Activated CD4-positive, alpha-beta T cell treated with anti-CD3 and anti-CD28 coated beads for 1 hour (primary cell): ENCODE measurements around the gene CELF2.
"Not testable (repeated sequence)": the region's sequence is repeated elsewhere in the genome, so short reads cannot be mapped to it uniquely, and the experiment has no call there.

Experiments
- DNase-seq: peaks from one replicate; pipeline ENCODE4 v3.0.0-alpha.2; 2020

Gene CELF2

DNA sequence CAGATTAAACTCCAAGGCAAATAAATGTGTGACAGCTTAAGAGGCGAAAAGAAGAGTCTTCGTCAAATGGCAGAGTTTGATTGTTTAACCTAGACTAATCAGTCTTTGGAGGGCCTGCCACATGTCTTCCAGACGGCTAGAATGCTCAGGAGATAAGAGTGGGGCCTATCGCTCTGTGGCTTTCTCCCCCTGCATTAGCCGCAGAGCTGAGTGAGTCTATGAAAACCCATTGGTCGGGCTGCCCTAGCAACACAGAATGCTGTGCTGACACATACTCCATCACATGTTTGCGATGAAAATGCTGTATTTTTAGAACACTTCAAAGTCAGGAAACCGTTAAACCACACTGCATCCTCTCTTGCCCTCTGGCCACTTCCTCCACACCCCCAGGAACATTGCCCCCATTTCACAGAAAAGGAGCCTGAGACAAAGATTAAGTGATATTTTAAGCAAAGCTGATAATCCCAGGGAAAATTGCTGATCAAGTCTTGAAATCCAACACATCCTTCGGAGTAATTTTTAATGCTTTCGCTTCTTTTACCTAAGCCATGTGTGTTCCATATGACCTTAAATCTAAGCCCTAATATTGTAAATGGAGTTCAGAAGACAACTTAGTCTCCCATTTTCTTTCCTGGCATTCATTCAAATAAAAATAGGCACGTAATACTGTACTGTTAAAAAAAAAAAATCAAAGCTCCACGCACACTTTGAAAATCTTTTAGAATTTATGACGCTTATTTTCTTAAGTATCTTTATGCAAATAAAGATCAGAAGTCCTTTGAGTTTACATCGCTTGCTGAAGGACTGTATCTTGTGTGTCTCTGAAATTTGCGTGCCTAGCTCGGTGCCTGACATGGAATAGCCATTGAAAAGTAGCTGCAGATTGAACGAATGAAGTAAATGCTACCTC lies 161.2 kb downstream of the CELF2 start:
- peak; percentile 75 for DNase-seq

DNA sequence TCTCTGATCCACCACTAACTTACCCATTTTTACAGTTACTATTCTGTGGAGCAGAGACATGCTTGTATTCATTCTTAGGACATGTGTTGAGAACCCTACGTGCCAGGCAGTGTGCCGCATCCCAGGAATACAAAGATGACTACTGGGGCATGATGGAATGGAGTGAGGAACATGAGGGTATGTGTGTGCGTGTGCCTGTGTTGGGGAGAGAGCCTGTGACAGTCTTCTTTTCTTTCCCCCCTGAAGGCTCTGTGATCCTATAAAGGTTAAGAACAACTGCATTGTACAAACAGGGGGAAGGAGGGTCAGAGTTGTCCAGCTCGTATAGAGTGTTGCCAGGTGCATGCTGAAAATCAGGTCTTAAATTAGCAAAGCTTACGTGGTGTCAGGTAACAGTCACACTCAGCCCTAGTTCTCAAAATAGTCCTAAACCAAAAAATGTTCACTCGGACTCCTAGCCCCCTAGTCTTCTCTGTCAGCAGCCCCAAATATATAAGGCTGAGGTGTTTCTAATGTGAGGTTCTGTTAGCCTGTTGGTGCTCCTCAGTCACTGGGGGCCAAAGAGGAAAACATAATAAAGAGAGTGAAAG lies 161.9 kb downstream of the CELF2 start:
- DNase-seq = no peak

GRCh38 chr10:11180228-11180627 lies 162.6 kb downstream of the CELF2 start:
- peak; percentile 35 for DNase-seq

DNA sequence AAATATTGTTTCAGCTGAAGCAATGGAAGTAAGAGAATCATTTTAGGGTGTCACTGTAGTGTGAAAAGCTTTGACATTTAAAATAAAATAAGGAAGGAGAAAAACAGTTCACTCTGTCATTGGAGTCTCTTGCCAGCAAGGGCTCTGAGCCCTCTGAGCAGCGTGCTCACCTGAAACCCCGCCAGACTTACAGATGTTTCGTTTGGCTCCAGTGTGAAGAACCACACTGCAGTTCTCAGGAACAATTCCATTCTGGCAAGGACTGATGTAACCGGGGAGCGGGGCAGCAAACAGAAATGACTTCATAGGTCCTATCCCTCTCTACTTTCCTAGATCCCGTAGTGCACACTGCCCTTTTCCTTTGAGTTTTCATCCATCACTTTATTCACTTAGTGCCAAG lies 164.3 kb downstream of the CELF2 start:
- DNase-seq = no peak

DNA sequence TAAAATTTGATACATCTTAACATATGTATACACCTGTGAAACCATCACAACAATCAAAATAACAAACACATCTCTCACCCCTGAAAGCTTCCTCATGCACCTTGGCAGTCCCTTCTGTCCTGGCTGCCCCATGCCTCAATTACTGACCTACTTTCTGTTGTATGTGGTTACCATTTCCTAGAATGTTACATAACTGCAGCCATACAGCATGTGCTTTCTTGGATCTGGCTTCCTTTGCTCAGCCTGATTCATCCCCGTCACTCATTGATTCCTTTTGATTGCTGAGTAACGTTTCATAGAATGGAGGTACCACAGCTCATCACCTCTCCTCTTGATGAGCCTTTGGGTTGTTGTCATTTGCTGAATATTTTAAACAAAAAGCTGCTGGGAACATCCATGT lies 165.3 kb downstream of the CELF2 start:
- no peak for DNase-seq

DNA sequence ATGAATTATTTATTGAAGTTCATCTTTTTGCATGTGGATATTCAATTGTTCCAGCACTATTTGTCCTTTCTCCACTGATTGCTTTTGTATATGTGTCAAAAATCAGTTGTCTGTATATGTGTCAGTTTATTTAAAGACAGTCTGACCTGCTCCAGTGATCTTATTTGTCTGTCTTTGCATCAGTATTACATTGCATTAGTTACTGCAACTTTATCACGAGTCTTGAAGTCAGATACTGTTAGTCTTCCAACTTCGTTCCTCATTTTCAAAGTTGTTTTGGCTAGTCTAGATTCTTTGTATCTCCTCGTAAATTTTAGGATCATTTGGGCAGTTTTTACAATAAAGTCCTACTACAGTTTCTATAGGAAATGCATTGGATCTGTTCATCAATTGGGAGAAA lies 166.4 kb downstream of the CELF2 start:
- no peak for DNase-seq

GRCh38 chr10:11185128-11185665 lies 167.5 kb downstream of the CELF2 start:
- not testable (repeated sequence) for DNase-seq

DNA sequence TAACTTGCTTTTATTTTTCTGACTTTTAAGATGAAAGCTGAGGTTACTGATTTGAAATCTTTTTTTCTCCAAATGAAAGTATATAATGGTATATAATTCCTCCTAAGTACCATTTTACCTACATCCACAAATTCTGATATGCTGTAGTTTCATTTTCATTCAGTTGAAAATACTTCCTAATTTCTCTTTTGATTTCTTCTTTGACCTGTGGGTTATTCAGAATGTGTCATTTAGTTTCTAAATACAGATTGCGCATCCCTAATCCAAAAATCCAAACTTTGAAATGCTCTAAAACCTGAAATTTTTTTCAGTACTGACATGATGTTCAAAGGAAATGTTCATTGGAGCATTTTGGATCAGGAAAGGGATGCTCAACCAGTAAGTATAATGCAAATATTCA lies 168.7 kb downstream of the CELF2 start:
- DNase-seq = no peak

- DNase-seq = no peak
Measured at GRCh38 chr10:11189582-11190376, 172.1 kb downstream of the CELF2 start.

- no peak for DNase-seq
Measured at GRCh38 chr10:11191190-11191589, 173.5 kb downstream of the CELF2 start.

DNA sequence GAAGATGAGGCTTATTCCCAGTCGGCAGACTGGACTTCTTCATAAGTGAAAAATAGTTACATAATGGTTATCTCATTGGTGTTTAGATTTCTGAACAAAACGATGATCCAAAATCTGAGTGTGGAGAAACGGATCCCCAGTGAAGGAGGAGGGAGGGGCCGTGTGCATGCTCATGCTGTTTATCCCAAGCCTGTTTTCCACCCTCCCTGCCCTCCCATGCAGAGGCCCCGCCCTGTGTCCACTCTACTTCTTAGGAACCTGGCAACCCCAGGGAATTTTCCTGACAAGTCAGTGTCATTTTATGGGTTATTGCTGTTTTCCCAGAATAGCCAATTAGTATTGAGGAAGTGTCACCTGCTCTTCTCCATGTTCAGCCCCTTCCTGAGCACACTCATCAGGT lies 174.0 kb downstream of the CELF2 start:
- DNase-seq = no peak

DNA sequence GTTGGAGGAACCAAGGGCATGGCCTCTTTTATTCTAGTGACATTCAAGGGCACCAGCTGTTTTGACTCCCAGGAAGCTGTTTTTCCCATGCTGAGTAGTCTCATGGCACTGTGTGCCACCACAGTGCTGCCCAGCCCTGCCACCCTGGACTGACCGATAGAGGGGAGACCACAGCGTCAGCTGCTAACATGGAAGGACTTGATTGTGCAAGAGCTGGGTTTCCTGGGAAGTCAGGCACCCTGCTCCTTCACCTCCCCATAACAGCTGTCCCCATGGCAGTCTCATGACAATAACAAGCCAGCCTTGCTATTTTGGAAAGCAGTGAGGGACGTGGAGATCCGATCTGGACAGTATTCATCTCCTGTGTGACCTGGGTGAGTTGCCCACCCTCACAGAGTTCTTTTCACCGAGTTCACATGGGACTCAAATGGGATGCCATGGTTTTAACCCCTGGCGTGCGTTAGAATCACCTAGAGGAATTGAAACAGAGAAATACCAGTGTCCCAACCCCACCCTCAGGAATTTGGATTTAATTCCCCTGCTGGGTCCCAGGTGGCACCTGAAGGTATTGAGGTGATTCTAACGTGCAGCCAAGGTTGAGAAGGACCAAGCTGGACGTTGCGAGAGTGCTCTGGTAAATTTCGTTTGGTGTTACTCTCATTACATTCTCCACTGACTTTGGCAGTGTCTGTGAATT lies 174.8 kb downstream of the CELF2 start:
- no peak for DNase-seq

DNA sequence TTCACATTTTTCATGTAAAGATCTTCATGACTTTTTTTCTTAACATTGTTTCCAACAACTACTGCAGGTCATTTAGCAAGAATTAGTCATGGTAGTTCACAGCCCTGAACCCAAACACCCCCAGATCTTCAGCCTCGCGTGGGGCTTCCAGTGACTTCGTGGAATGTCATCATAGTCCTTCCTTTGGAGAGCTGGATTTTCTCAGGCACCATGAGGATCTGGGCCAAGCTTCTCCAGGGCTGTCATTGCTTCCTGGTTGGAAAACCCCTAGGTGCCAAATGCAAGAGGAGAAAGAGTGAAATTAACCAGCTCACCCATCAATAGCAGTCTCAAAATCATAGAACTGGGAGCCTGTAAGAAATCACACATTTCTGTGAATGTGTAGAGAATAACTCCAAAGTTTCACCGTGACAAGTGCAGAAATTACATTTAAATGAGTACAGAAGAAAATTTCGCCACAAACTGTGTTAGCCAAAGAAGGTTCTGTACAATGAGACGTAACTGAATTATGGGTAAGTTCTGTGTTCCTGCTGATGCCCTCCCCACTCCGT lies 175.4 kb downstream of the CELF2 start:
- no peak for DNase-seq

DNA sequence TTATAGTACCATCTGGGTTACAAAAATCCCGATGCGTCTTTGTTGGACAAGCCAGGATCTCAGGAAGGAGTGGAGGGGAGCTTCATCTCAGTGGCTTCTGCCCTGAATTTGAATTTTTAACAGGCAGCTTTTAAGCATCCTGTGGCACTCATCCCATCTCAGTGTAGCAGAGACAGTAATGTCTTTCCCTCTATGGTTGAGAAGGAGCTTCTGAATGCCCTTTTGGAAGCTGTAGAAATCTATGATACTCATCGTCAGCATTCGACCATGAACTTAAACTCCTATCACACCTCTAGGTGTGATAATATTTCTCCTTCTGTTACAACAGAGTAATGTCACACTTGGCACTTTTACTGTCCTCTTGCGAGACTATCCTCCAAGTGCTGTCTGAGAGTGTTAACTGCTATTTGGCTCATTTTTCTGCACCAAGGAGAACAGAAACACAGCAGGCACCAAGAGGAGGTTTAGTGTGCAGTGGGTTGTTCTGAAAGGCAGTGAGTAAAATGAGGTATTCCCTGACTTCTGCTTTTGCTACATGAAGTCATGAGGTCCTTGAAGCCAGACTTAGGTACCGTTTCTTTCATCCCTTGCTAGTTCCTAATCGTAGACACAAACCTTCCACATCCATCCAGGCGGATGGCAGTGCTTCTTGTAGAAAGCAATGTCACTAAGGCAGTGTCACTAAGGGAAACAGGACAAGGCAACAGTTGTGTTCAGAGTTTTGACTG lies 177.4 kb downstream of the CELF2 start:
- DNase-seq = no peak

- DNase-seq = no peak
Measured at GRCh38 chr10:11195623-11196022, 178.0 kb downstream of the CELF2 start.

DNA sequence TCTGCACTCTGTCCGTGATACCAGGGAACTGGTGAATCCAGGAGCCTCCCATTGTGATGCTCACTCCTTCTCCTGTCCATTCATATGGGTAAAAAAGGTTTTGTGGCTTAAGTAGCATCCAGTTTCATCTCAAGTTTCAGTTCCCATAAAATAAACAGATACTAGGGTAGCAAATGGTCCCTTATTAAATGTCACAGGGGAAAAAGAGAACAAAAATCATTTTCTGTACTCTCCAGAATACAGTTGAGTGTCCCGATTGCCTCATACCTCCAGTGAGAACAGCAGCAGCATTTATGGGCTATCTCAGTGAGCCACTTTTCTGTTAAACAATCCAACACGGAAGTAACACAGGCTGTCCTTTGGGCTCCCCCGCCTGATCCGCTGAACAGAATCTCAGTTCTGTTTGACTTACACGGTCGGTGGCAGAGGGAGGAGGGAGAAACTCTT lies 179.6 kb downstream of the CELF2 start:
- no peak for DNase-seq

DNA sequence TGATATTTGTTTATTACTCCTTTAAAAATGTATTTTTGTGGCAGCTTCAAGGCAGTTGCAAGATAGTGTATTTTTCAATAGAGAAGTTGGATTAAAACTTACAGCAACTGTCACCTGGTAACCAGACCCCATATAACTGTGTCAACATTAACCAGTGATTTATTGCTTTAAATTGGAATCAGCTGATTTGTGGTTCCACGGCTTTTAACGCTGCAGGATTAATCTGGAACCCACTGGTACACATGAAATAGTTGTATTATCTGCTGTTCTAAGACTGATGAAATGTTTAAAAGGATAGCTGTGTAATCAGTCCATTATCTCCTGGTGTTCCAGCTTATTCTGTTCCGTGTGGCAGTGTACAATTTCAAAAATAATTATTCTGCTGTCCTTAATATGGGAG lies 180.2 kb downstream of the CELF2 start:
- no peak for DNase-seq

- no peak for DNase-seq
Measured at GRCh38 chr10:11201911-11202310, 184.2 kb downstream of the CELF2 start.

GRCh38 chr10:11204351-11204942 lies 186.8 kb downstream of the CELF2 start:
- DNase-seq = no peak

DNA sequence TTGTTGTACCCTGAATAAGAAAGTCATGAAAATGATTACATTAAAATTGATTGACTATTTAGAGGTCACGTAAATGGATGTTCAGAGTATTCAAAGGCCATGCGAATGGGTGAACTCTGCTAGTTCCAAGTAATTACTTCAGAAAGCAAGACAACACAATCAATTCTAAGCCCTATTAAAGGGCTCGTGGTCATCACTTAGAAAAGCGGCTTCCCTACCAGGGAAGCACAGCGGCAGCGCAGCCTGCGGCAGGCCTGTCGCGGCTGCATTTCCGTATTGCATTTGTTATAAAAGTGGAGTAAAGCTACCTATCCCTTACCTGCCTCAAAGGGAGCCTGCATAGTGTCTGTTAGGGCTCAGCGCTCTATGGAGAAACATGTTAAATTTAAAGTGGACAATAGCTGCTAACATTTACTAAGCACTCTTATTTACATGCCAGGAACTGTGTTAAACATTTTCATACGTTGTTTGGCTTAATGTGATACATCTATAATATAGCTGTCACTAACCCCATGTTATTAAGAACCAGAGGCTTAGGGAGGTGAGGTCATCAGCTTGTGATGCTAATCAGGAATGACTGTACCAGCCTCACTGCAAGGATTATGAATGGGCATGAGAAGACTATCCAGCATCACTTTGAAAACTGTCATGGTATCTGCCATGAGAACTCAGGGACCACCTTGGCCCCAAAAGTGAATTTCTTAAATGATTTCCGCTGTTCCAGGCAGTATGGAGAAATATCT lies 187.5 kb downstream of the CELF2 start:
- DNase-seq = no peak
